MM.1S (cell line): ENCODE data around the gene SIGLEC8.
"Not testable (repeated sequence)": the region's sequence is repeated elsewhere in the genome, so short reads cannot be mapped to it uniquely, and the experiment has no call there.

ENCODE experiments used
- DNase-seq: peaks from one replicate; pipeline ENCODE4 v3.0.0-alpha.2; 2015
- H2AFZ ChIP-seq: fragments of 300-600 bp; sonication (generic); 2 replicates; pipeline ENCODE4 v1.6.0; 2016; ENCODE audit warnings: antibody characterized with exemption, low read length
- H3F3A ChIP-seq: fragments of 300-600 bp; sonication (generic); 2 replicates; pipeline ENCODE4 v1.6.1; 2016; ENCODE audit warnings: mild to moderate bottlenecking, antibody characterized with exemption, low read length, moderate library complexity, mixed read lengths; ENCODE audit not compliant: insufficient read depth
- H3K27ac ChIP-seq: fragments of 300-600 bp; sonication (generic); 2 replicates; pipeline ENCODE4 v1.5.1; 2016; ENCODE audit warnings: mild to moderate bottlenecking, low read length
- H3K27me3 ChIP-seq: fragments of 300-600 bp; sonication (generic); replicated peaks from 2 replicates; pipeline ENCODE4 v1.6.0; 2016; ENCODE audit warnings: low read length; ENCODE audit not compliant: insufficient read depth
- H3K36me3 ChIP-seq: fragments of 300-600 bp; sonication (generic); replicated peaks from 2 replicates; pipeline ENCODE4 v1.6.1; 2016; ENCODE audit warnings: mild to moderate bottlenecking, low read length, mixed read lengths; ENCODE audit not compliant: insufficient read depth
- H3K4me1 ChIP-seq: fragments of 300-600 bp; sonication (generic); 2 replicates; pipeline ENCODE4 v1.6.1; 2016; ENCODE audit warnings: low read length, mixed read lengths
- H3K4me2 ChIP-seq: fragments of 300-600 bp; sonication (generic); 2 replicates; pipeline ENCODE4 v1.6.0; 2016; ENCODE audit warnings: low read depth, low read length
- H3K4me3 ChIP-seq: fragments of 300-600 bp; sonication (generic); 2 replicates; pipeline ENCODE4 v1.5.1; 2016; ENCODE audit warnings: low read length, mixed read lengths
- H3K79me2 ChIP-seq: fragments of 300-600 bp; sonication (generic); 2 replicates; pipeline ENCODE4 v1.6.1; 2016; ENCODE audit warnings: mixed run types, low read length, mixed read lengths
- H3K9ac ChIP-seq: fragments of 300-600 bp; sonication (generic); 2 replicates; pipeline ENCODE4 v1.6.1; 2016; ENCODE audit warnings: low read length, mixed read lengths
- H3K9me2 ChIP-seq: fragments of 300-600 bp; sonication (generic); replicated peaks from 2 replicates; pipeline ENCODE4 v1.6.1; 2016; ENCODE audit warnings: mild to moderate bottlenecking, low read length, mixed read lengths; ENCODE audit not compliant: insufficient read depth
- H3K9me3 ChIP-seq: fragments of 300-600 bp; sonication (generic); replicated peaks from 2 replicates; pipeline ENCODE4 v1.6.1; 2016; ENCODE audit warnings: mild to moderate bottlenecking, low read length, mixed read lengths; ENCODE audit not compliant: insufficient read depth
- H4K20me1 ChIP-seq: fragments of 300-600 bp; sonication (generic); 2 replicates; pipeline ENCODE4 v1.6.1; 2016; ENCODE audit warnings: mild to moderate bottlenecking, low read length, moderate library complexity, mixed read lengths; ENCODE audit not compliant: insufficient read depth
- CTCF ChIP-seq: fragments of 300-600 bp; sonication (generic); IDR thresholded peaks from 2 replicates; pipeline ENCODE4 v1.5.1; 2016; ENCODE audit warnings: antibody characterized with exemption, low read length, mixed read lengths
- EZH2 ChIP-seq: fragments of 300-600 bp; sonication (generic); optimal IDR thresholded peaks from 2 replicates; pipeline ENCODE3; 2017; ENCODE audit warnings: low read depth, mild to moderate bottlenecking, antibody characterized with exemption, low read length, mixed read lengths
- EZH2phosphoT487 ChIP-seq: fragments of 300-600 bp; sonication (generic); IDR thresholded peaks from 2 replicates; pipeline ENCODE4 v1.6.1; 2018; ENCODE audit warnings: antibody characterized with exemption, low read length

The SIGLEC8 gene

GRCh38 chr19:51448011-51448410 lies 10.2 kb downstream of the SIGLEC8 start:
- Histone ChIP-seq H3K4me2 (no peak overlapping the region), H3K9me2 (no peaks in the 10 kb centered on the region), H3K4me1 (no peaks in the 10 kb centered on the region), H3K9ac (no peak overlapping the region), H3K4me3 (no peak overlapping the region), H3K79me2 (no peaks in the 10 kb centered on the region), H3K27me3 (no peaks in the 10 kb centered on the region), H3K36me3 (no peaks in the 10 kb centered on the region), H2AFZ (no peak overlapping the region), H3F3A (no peaks in the 10 kb centered on the region), H3K9me3 (no peaks in the 10 kb centered on the region), H3K27ac (no peak overlapping the region), H4K20me1 (no peaks in the 10 kb centered on the region)
- no peak for DNase-seq
- TF ChIP-seq CTCF, result no peak
- TF ChIP-seq EZH2, result no peak

DNA sequence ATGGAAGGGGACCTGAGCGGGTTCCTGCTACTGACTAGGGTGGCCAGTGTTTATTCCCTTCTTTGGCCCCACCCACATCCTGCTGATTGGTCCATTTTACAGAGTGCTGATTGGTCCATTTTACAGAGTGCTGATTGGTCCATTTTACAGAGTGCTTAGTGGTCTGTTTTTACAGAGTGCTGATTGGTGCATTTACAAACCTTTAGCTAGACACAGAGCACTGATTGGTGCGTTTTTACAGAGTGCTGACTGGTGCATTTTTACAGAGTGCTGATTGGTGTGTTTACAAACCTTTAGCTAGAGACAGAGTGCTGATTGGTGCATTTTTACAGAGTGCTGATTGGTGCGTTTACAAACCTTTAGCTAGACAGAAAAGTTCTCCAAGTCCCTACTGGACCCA lies 10.7 kb downstream of the SIGLEC8 start:
- not testable (repeated sequence) for H3K36me3 ChIP-seq, H3K27me3 ChIP-seq, H3K9ac ChIP-seq, H3K4me3 ChIP-seq, H3K9me2 ChIP-seq, H3K9me3 ChIP-seq, DNase-seq, H3K79me2 ChIP-seq, H3F3A ChIP-seq, H4K20me1 ChIP-seq, H2AFZ ChIP-seq, H3K4me2 ChIP-seq, H3K27ac ChIP-seq, H3K4me1 ChIP-seq

DNA sequence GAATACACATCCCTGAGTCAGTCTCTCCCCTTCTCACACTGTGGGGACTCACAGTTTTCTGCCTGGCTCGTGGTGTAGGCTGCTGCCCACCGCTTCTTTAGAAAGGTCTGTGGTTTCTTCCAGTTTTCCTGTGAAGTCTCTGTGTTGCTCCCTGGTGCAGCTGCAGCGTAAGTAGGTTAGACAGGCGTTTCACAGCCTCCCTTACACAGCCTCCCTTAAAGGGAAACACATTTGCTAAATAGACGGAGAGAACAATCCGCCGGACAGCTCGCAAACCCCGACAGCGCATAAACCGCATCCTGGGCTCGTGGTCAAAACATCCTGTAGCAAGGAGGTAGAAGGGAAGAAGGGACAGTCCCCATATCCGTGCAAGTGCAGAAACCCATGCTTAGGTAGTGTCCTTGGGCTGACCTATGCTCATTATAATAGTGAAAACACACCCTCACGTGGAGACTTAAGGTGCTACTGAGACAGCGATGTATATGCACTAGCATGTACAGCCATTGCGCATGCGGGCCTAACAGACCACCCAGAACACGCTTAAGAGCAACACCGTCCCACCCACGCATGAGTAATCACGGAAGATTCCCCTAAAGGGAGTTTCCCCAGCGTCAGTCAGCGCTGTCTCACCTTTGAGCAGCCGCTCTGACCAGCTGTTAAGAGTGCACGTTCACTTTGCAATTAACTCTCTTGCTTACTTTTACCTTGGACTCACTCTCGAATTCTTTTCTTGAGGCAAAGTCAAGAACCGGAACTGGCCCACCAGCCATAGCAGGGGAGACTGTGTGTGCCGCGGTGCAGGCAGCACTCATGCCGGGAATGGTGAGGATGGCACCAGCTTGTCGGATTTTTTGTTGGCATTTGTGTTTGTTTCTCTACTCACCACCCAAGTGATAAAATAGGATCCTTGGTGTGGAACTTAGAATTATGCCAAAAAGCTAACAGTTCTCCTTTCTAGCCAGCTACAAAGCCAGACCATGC lies 16.6 kb downstream of the SIGLEC8 start:
- Histone ChIP-seq H3K4me3 (no peak overlapping the region), H3K27ac (no peak overlapping the region), H3K9me3 (no peaks in the 10 kb centered on the region), H4K20me1 (no peaks in the 10 kb centered on the region), H3K27me3 (no peaks in the 10 kb centered on the region), H3K36me3 (no peaks in the 10 kb centered on the region), H3K4me2 (no peak overlapping the region), H3K79me2 (no peaks in the 10 kb centered on the region), H3F3A (no peaks in the 10 kb centered on the region), H3K4me1 (no peaks in the 10 kb centered on the region), H3K9me2 (no peaks in the 10 kb centered on the region), H3K9ac (no peak overlapping the region), H2AFZ (no peak overlapping the region)
- TF ChIP-seq EZH2 (no peak), EZH2phosphoT487 (no peak), CTCF (no peak)
- no peak for DNase-seq

DNA sequence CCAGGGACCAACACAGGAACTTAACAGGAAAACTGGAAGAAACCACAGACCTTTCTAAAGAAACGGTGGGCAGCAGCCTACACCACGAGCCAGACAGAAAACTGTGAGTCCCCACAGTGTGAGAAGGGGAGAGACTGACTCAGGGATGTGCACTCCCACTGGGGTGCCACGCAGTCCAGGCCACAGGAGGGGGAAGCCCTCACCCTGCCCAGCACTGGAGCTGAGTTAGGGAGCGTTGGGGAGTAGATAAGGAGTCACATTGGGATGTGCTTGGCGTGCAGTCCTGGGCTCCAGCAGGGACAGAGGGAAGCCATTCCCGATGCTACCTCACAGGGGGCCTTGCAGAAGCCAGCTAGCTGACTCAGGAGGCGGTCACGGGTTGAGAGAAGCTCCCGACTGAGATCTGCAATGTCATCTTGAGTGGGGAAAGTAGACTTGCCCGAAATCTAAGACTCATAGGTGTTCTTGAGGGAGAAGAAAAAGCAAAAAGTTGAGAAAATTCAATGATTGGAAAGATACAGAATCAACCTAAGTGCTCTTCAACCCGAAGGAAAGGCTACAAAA lies 17.3 kb downstream of the SIGLEC8 start:
- no peak overlapping the region for H3K27ac ChIP-seq
- H3K4me3 ChIP-seq, result no peak overlapping the region
- no peak overlapping the region for H3K4me2 ChIP-seq
- no peaks in the 10 kb centered on the region for H3F3A ChIP-seq
- no peak for DNase-seq
- H3K36me3 ChIP-seq, result no peaks in the 10 kb centered on the region
- no peak for TF ChIP-seq EZH2phosphoT487
- TF ChIP-seq EZH2, result no peak
- no peak for TF ChIP-seq CTCF
- H3K4me1 ChIP-seq, result no peaks in the 10 kb centered on the region
- no peaks in the 10 kb centered on the region for H3K79me2 ChIP-seq
- H2AFZ ChIP-seq, result no peak overlapping the region
- H3K9me3 ChIP-seq, result no peaks in the 10 kb centered on the region
- no peak overlapping the region for H3K9ac ChIP-seq
- H3K27me3 ChIP-seq, result no peaks in the 10 kb centered on the region
- H3K9me2 ChIP-seq, result no peaks in the 10 kb centered on the region
- no peaks in the 10 kb centered on the region for H4K20me1 ChIP-seq
